GM23338 (cell line): ENCODE results near the gene KEL. TPM values are rescaled to one million over a fixed set of nuclear protein-coding genes. Genes with fewer than 3 reads are reported as not detected.

Experiments used
- ATAC-seq: fragments of 200-7000 bp; cut with Tn5 transposase; 3 replicates; pipeline ENCODE4 v1.9.1; 2020
- DNase-seq: peaks from one replicate; pipeline ENCODE4 v3.0.0-alpha.2; 2015; ENCODE audit warnings: low spot score
- H2AFZ ChIP-seq: fragments of 200-600 bp; sonication (generic); 2 replicates; pipeline ENCODE4 v1.8.0; 2016; ENCODE audit warnings: antibody characterized with exemption, mild to moderate bottlenecking, moderate library complexity
- H3F3A ChIP-seq: fragments of 200-600 bp; sonication (generic); replicated peaks from 2 replicates; pipeline ENCODE4 v1.8.0; 2017; ENCODE audit warnings: antibody characterized with exemption, mixed run types, low read depth
- H3K27ac ChIP-seq: fragments of 200-600 bp; sonication (generic); 2 replicates; pipeline ENCODE4 v1.6.1; 2016; ENCODE audit warnings: low read depth
- H3K27me3 ChIP-seq: fragments of 200-600 bp; sonication (generic); 2 replicates; pipeline ENCODE4 v1.8.0; 2016; ENCODE audit warnings: mild to moderate bottlenecking, mixed run types, moderate library complexity; ENCODE audit not compliant: insufficient read depth
- H3K36me3 ChIP-seq: fragments of 200-600 bp; sonication (generic); 2 replicates; pipeline ENCODE4 v1.8.0; 2016; ENCODE audit warnings: mild to moderate bottlenecking; ENCODE audit not compliant: insufficient read depth
- H3K4me1 ChIP-seq: fragments of 200-600 bp; sonication (generic); 2 replicates; pipeline ENCODE4 v1.8.0; 2016; ENCODE audit warnings: mild to moderate bottlenecking, moderate library complexity; ENCODE audit not compliant: insufficient read depth
- H3K4me2 ChIP-seq: fragments of 200-600 bp; sonication (generic); 2 replicates; pipeline ENCODE4 v1.7.1; 2017; ENCODE audit warnings: mixed run types
- H3K4me3 ChIP-seq: fragments of 200-600 bp; sonication (generic); 2 replicates; pipeline ENCODE4 v1.6.1; 2016; ENCODE audit warnings: mixed run types
- H3K79me2 ChIP-seq: fragments of 200-600 bp; sonication (generic); replicated peaks from 2 replicates; pipeline ENCODE4 v1.8.0; 2017; ENCODE audit warnings: mild to moderate bottlenecking; ENCODE audit not compliant: insufficient read depth
- H3K9me2 ChIP-seq: fragments of 200-600 bp; sonication (generic); 2 replicates; pipeline ENCODE4 v1.8.0; 2017; ENCODE audit not compliant: insufficient read depth
- H4K20me1 ChIP-seq: fragments of 200-600 bp; sonication (generic); replicated peaks from 2 replicates; pipeline ENCODE4 v1.8.0; 2017; ENCODE audit warnings: mild to moderate bottlenecking; ENCODE audit not compliant: insufficient read depth
- H3K27ac Mint-ChIP-seq: 2 replicates; pipeline ENCODE4 v1.8.0; 2020; ENCODE audit warnings: inconsistent platforms, mild to moderate bottlenecking, moderate library complexity, mixed read lengths
- H3K27me3 Mint-ChIP-seq: 3 replicates; pipeline ENCODE4 v1.8.0; 2022; ENCODE audit warnings: low read depth, mild to moderate bottlenecking, moderate library complexity, mixed read lengths, inconsistent platforms; ENCODE audit not compliant: insufficient read depth, poor library complexity
- H3K36me3 Mint-ChIP-seq: 3 replicates; pipeline ENCODE4 v1.8.0; 2021; ENCODE audit warnings: low read depth, mild to moderate bottlenecking, inconsistent platforms, moderate library complexity, mixed read lengths
- H3K4me1 Mint-ChIP-seq: 3 replicates; pipeline ENCODE4 v1.8.0; 2020; ENCODE audit warnings: mild to moderate bottlenecking, inconsistent platforms, mixed read lengths
- H3K4me3 Mint-ChIP-seq: 3 replicates; pipeline ENCODE4 v1.8.0; 2021; ENCODE audit warnings: moderate library complexity, mild to moderate bottlenecking, inconsistent platforms, mixed read lengths
- H3K9me3 Mint-ChIP-seq: 3 replicates; pipeline ENCODE4 v1.8.0; 2020; ENCODE audit warnings: moderate library complexity, mild to moderate bottlenecking, inconsistent platforms, mixed read lengths
- CREB1 ChIP-seq: fragments of 250-450 bp; sonication (Bioruptor Pico); IDR thresholded peaks from 2 replicates; pipeline ENCODE4 v1.5.0; 2020; ENCODE audit warnings: low read depth, mild to moderate bottlenecking, moderate library complexity
- STAT1 ChIP-seq: IDR thresholded peaks from one replicate; pipeline ENCODE4 v1.6.1; 2016; ENCODE audit warnings: antibody characterized with exemption; ENCODE audit not compliant: unreplicated experiment
- polyA plus RNA-seq: library from polyadenylated mRNA; unstranded; fragments of >200 nt; fragmentation: Nextera tagmentation; extraction: Ambion mirVana; gene quantifications from 2 replicates; pipeline ENCODE4 v1.2.1, GENCODE V29; 2016
- total RNA-seq: library from RNA; depleted of rRNA; stranded (reverse); fragments of >200 nt; shearing (Covaris generic); gene quantifications from 2 replicates; pipeline ENCODE4 v1.2.3, GENCODE V29; 2014
- TF ChIP-seq, protein P1 (sequence below), 2 experiments: fragments of 200-600 bp in 1 of 2; sonication (generic) in 1 of 2; conservative IDR thresholded peaks; 2 replicates each; pipeline versions ENCODE4 v1.5.1 to v1.6.1; 2016 to 2017; ENCODE audit warnings: antibody characterized with exemption in 2 of 2, low read depth in 2 of 2, mild to moderate bottlenecking in 2 of 2, moderate library complexity in 1 of 2
- TF ChIP-seq, protein P2 (sequence below): fragments of 250-450 bp; sonication (Bioruptor Pico); IDR thresholded peaks from 2 replicates; pipeline ENCODE4 v1.5.0; 2020; ENCODE audit warnings: mild to moderate bottlenecking, moderate library complexity

Gene KEL
- total and polyA plus RNA-seq, 2 experiments from 2014 or later, result 1.2 to 3.6 TPM

DNA sequence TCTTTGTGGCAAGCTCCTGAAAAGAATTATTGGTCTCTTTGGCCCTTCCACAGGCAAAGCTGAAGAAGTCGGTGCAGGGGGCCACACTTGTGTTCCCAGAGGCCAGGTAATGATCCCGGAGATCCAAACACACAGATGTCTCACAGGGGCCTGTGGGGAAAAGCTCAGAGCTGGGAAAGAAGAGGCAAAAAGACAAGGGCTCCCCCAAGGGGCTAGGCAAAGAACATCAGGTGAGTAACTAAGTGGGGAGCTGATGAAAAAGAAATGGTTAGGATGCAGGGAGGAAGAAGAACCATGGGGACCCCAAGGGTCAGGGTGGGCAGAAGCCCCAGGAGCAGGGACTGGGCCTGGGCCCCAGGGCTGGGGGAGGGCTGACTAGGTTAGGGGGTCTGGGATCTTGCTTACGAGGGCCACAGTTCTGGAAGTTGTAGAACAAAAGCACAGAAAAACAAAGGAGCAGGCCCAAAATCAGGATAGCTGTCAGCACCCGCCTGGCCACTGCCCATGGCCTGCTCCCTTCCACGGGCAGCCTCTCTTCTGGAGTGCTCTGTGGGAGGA lies 1.1 kb downstream of the KEL start:
- H3K27ac ChIP-seq, result no peak overlapping the region
- Mint-ChIP-seq H3K27me3 (peaks cover 6% of the 10 kb centered on the region), H3K9me3 (peaks cover 3% of the 10 kb centered on the region; the same call in 2 of the 3 replicates), H3K4me1 (peaks cover 40% of the 10 kb centered on the region), H3K4me3 (no peak overlapping the region), H3K27ac (no peak overlapping the region), H3K36me3 (peaks cover 10% of the 10 kb centered on the region)
- peaks cover 21% of the 10 kb centered on the region for H3K9me2 ChIP-seq
- no peaks in the 10 kb centered on the region for H4K20me1 ChIP-seq
- peak overlapping the region; percentile 89; the same call in 1 of the 2 replicates for H2AFZ ChIP-seq
- peak; percentile 20 for DNase-seq
- TF ChIP-seq STAT1 (no peak), CREB1 (CRISPR knock-in tag) (no peak)
- TF ChIP-seq, protein P1, sequence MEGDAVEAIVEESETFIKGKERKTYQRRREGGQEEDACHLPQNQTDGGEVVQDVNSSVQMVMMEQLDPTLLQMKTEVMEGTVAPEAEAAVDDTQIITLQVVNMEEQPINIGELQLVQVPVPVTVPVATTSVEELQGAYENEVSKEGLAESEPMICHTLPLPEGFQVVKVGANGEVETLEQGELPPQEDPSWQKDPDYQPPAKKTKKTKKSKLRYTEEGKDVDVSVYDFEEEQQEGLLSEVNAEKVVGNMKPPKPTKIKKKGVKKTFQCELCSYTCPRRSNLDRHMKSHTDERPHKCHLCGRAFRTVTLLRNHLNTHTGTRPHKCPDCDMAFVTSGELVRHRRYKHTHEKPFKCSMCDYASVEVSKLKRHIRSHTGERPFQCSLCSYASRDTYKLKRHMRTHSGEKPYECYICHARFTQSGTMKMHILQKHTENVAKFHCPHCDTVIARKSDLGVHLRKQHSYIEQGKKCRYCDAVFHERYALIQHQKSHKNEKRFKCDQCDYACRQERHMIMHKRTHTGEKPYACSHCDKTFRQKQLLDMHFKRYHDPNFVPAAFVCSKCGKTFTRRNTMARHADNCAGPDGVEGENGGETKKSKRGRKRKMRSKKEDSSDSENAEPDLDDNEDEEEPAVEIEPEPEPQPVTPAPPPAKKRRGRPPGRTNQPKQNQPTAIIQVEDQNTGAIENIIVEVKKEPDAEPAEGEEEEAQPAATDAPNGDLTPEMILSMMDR (conservative IDR thresholded peaks at IDR 0.05; ENCODE audit: low read depth in 2 of 2), result peak; percentile 48 to 54
- TF ChIP-seq, protein P2, sequence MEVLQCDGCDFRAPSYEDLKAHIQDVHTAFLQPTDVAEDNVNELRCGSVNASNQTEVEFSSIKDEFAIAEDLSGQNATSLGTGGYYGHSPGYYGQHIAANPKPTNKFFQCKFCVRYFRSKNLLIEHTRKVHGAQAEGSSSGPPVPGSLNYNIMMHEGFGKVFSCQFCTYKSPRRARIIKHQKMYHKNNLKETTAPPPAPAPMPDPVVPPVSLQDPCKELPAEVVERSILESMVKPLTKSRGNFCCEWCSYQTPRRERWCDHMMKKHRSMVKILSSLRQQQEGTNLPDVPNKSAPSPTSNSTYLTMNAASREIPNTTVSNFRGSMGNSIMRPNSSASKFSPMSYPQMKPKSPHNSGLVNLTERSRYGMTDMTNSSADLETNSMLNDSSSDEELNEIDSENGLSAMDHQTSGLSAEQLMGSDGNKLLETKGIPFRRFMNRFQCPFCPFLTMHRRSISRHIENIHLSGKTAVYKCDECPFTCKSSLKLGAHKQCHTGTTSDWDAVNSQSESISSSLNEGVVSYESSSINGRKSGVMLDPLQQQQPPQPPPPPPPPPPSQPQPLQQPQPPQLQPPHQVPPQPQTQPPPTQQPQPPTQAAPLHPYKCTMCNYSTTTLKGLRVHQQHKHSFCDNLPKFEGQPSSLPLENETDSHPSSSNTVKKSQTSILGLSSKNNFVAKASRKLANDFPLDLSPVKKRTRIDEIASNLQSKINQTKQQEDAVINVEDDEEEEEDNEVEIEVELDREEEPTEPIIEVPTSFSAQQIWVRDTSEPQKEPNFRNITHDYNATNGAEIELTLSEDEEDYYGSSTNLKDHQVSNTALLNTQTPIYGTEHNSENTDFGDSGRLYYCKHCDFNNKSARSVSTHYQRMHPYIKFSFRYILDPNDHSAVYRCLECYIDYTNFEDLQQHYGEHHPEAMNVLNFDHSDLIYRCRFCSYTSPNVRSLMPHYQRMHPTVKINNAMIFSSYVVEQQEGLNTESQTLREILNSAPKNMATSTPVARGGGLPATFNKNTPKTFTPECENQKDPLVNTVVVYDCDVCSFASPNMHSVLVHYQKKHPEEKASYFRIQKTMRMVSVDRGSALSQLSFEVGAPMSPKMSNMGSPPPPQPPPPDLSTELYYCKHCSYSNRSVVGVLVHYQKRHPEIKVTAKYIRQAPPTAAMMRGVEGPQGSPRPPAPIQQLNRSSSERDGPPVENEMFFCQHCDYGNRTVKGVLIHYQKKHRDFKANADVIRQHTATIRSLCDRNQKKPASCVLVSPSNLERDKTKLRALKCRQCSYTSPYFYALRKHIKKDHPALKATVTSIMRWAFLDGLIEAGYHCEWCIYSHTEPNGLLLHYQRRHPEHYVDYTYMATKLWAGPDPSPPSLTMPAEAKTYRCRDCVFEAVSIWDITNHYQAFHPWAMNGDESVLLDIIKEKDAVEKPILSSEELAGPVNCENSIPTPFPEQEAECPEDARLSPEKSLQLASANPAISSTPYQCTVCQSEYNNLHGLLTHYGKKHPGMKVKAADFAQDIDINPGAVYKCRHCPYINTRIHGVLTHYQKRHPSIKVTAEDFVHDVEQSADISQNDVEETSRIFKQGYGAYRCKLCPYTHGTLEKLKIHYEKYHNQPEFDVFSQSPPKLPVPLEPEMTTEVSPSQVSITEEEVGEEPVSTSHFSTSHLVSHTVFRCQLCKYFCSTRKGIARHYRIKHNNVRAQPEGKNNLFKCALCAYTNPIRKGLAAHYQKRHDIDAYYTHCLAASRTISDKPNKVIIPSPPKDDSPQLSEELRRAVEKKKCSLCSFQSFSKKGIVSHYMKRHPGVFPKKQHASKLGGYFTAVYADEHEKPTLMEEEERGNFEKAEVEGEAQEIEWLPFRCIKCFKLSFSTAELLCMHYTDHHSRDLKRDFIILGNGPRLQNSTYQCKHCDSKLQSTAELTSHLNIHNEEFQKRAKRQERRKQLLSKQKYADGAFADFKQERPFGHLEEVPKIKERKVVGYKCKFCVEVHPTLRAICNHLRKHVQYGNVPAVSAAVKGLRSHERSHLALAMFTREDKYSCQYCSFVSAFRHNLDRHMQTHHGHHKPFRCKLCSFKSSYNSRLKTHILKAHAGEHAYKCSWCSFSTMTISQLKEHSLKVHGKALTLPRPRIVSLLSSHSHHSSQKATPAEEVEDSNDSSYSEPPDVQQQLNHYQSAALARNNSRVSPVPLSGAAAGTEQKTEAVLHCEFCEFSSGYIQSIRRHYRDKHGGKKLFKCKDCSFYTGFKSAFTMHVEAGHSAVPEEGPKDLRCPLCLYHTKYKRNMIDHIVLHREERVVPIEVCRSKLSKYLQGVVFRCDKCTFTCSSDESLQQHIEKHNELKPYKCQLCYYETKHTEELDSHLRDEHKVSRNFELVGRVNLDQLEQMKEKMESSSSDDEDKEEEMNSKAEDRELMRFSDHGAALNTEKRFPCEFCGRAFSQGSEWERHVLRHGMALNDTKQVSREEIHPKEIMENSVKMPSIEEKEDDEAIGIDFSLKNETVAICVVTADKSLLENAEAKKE (CRISPR knock-in tag), result no peak
- no peaks in the 10 kb centered on the region for H3K36me3 ChIP-seq
- H3K4me1 ChIP-seq, result peaks cover 32% of the 10 kb centered on the region
- H3K27me3 ChIP-seq, result no peaks in the 10 kb centered on the region
- no peaks in the 10 kb centered on the region for H3K79me2 ChIP-seq
- no peaks in the 10 kb centered on the region for H3F3A ChIP-seq
- ATAC-seq, result no peak
- no peak overlapping the region for H3K4me2 ChIP-seq
- H3K4me3 ChIP-seq, result no peak overlapping the region
